ENCODE results near the gene PSMD10. TPM values are rescaled to one million over a fixed set of nuclear protein-coding genes. Genes with fewer than 3 reads are reported as not detected.

Gene PSMD10
- total RNA-seq = 10 to 100 TPM; 36.1 to 37.3 TPM

- H3K4me3 Mint-ChIP-seq = no peak within 1 kb of the TSS
- peaks cover 30% of the 10 kb centered on the region for H3K4me1 Mint-ChIP-seq
- peak; percentile 93 for DNase-seq
- no peaks in the 10 kb centered on the region for H3K9me3 Mint-ChIP-seq
- H3K36me3 Mint-ChIP-seq (ENCODE audit: low read depth) = peaks cover 5% of the 10 kb centered on the region
- H3K27me3 Mint-ChIP-seq = no peaks in the 10 kb centered on the region
- ChIA-PET CTCF (interaction anchor here (1.0 kb wide), 1 partner anchor 70 kb away, joined by 3 read pairs; no protein-coding TSS in a partner anchor), POLR2A (interaction anchor here (0.8 to 1.8 kb wide), 7 partner anchors 32 to 463 kb away, joined by 3 to 16 read pairs (median 4); partner anchors contain the start of gene PRPS1)
- no peak within 1 kb of the TSS for H3K27ac Mint-ChIP-seq
Measured at GRCh38 chrX:108091264-108091877, at the start of gene PSMD10, which contains the start of gene ATG4A. Gene PSMD10 (minus strand): TSS chrX:108091542. CDS start chrX:108091520, 22 bp downstream. Gene ATG4A (plus strand): TSS chrX:108091778. CDS start chrX:108091827, 49 bp downstream.

- Mint-ChIP-seq H3K9me3 (no peaks in the 10 kb centered on the region), H3K27ac (no peak overlapping the region), H3K4me1 (no peaks in the 10 kb centered on the region), H3K27me3 (no peaks in the 10 kb centered on the region), H3K36me3 (ENCODE audit: low read depth) (peaks cover 10% of the 10 kb centered on the region), H3K4me3 (no peak overlapping the region)
- DNase-seq = no peak
- ChIA-PET CTCF (interaction anchor here (0.8 to 1.4 kb wide), 3 partner anchors 8 to 119 kb away, joined by 3 to 4 read pairs (median 3); no protein-coding TSS in a partner anchor), POLR2A (no interaction called here)
Measured at GRCh38 chrX:108138814-108139702, 47.7 kb upstream of the PSMD10 start.

- POLR2A ChIA-PET = no interaction called here
- DNase-seq = no peak
- CTCF ChIA-PET = no interaction called here
- H3K27ac Mint-ChIP-seq = no peak overlapping the region
- H3K4me3 Mint-ChIP-seq = no peak overlapping the region
- H3K36me3 Mint-ChIP-seq (ENCODE audit: low read depth) = peaks cover 24% of the 10 kb centered on the region
- no peaks in the 10 kb centered on the region for H3K4me1 Mint-ChIP-seq
- no peaks in the 10 kb centered on the region for H3K27me3 Mint-ChIP-seq
- no peaks in the 10 kb centered on the region for H3K9me3 Mint-ChIP-seq
Measured at GRCh38 chrX:108134724-108135123, 43.4 kb upstream of the PSMD10 start.

GRCh38 chrX:108132876-108133275 lies 41.5 kb upstream of the PSMD10 start:
- ChIA-PET POLR2A (no interaction called here), CTCF (no interaction called here)
- Mint-ChIP-seq H3K27ac (no peak overlapping the region), H3K4me1 (no peaks in the 10 kb centered on the region), H3K27me3 (no peaks in the 10 kb centered on the region), H3K4me3 (no peak overlapping the region), H3K9me3 (no peaks in the 10 kb centered on the region), H3K36me3 (ENCODE audit: low read depth) (peaks cover 27% of the 10 kb centered on the region)
- no peak for DNase-seq

- no peak for DNase-seq
- Mint-ChIP-seq H3K9me3 (no peaks in the 10 kb centered on the region), H3K27me3 (no peaks in the 10 kb centered on the region), H3K36me3 (ENCODE audit: low read depth) (peaks cover 27% of the 10 kb centered on the region), H3K4me3 (no peak overlapping the region), H3K4me1 (no peaks in the 10 kb centered on the region), H3K27ac (no peak overlapping the region)
- CTCF ChIA-PET = no interaction called here
- POLR2A ChIA-PET = no interaction called here
Measured at GRCh38 chrX:108132034-108132433, 40.7 kb upstream of the PSMD10 start.

- Mint-ChIP-seq H3K9me3 (no peaks in the 10 kb centered on the region), H3K27ac (no peak overlapping the region), H3K4me3 (no peak overlapping the region), H3K4me1 (no peaks in the 10 kb centered on the region), H3K27me3 (no peaks in the 10 kb centered on the region), H3K36me3 (ENCODE audit: low read depth) (peaks cover 28% of the 10 kb centered on the region)
- DNase-seq = no peak
- ChIA-PET CTCF (interaction anchor here (1.1 kb wide), 1 partner anchor 8 kb away, joined by 4 read pairs; no protein-coding TSS in a partner anchor), POLR2A (no interaction called here)
Measured at GRCh38 chrX:108131471-108131870, 40.1 kb upstream of the PSMD10 start.

GRCh38 chrX:108130889-108131288 lies 39.5 kb upstream of the PSMD10 start:
- CTCF ChIA-PET = interaction anchor here (1.1 kb wide), 1 partner anchor 9 kb away, joined by 4 read pairs; no protein-coding TSS in a partner anchor
- H3K36me3 Mint-ChIP-seq (ENCODE audit: low read depth) = peaks cover 30% of the 10 kb centered on the region
- POLR2A ChIA-PET = no interaction called here
- H3K27ac Mint-ChIP-seq = no peak overlapping the region
- H3K4me3 Mint-ChIP-seq = no peak overlapping the region
- H3K4me1 Mint-ChIP-seq = no peaks in the 10 kb centered on the region
- no peaks in the 10 kb centered on the region for H3K9me3 Mint-ChIP-seq
- no peaks in the 10 kb centered on the region for H3K27me3 Mint-ChIP-seq
- DNase-seq = no peak

- ChIA-PET POLR2A (no interaction called here), CTCF (no interaction called here)
- no peak overlapping the region for H3K27ac Mint-ChIP-seq
- peaks cover 22% of the 10 kb centered on the region for H3K36me3 Mint-ChIP-seq (ENCODE audit: low read depth)
- H3K4me1 Mint-ChIP-seq = peaks cover 2% of the 10 kb centered on the region
- no peak overlapping the region for H3K4me3 Mint-ChIP-seq
- H3K9me3 Mint-ChIP-seq = no peaks in the 10 kb centered on the region
- no peaks in the 10 kb centered on the region for H3K27me3 Mint-ChIP-seq
- DNase-seq = no peak
Measured at GRCh38 chrX:108127152-108127551, 35.8 kb upstream of the PSMD10 start.

GRCh38 chrX:108126661-108127060 lies 35.3 kb upstream of the PSMD10 start:
- Mint-ChIP-seq H3K4me3 (no peak overlapping the region), H3K36me3 (ENCODE audit: low read depth) (peaks cover 20% of the 10 kb centered on the region), H3K27me3 (no peaks in the 10 kb centered on the region), H3K9me3 (no peaks in the 10 kb centered on the region), H3K27ac (no peak overlapping the region), H3K4me1 (peaks cover 2% of the 10 kb centered on the region)
- POLR2A ChIA-PET = no interaction called here
- DNase-seq = no peak
- CTCF ChIA-PET = no interaction called here

- H3K36me3 Mint-ChIP-seq (ENCODE audit: low read depth) = peaks cover 6% of the 10 kb centered on the region
- CTCF ChIA-PET = no interaction called here
- H3K27ac Mint-ChIP-seq = no peak overlapping the region
Measured at GRCh38 chrX:108123591-108124366, 32.4 kb upstream of the PSMD10 start.

GRCh38 chrX:108122748-108123147 lies 31.4 kb upstream of the PSMD10 start:
- H3K27ac Mint-ChIP-seq = no peak overlapping the region
- H3K36me3 Mint-ChIP-seq (ENCODE audit: low read depth) = peaks cover 6% of the 10 kb centered on the region
- no peak overlapping the region for H3K4me3 Mint-ChIP-seq
- H3K27me3 Mint-ChIP-seq = no peaks in the 10 kb centered on the region
- no peak for DNase-seq
- peaks cover 7% of the 10 kb centered on the region for H3K4me1 Mint-ChIP-seq
- H3K9me3 Mint-ChIP-seq = no peaks in the 10 kb centered on the region
- ChIA-PET CTCF (no interaction called here), POLR2A (interaction anchor here (0.9 kb wide), 1 partner anchor 31 kb away, joined by 3 read pairs; the partner anchor contains the start of genes ATG4A and PSMD10)

More at GRCh38 chrX:108123591-108124366, 32.4 kb upstream of the PSMD10 start:
- no peak for DNase-seq
- Mint-ChIP-seq H3K9me3 (no peaks in the 10 kb centered on the region), H3K27me3 (no peaks in the 10 kb centered on the region), H3K4me3 (no peak overlapping the region), H3K4me1 (peaks cover 7% of the 10 kb centered on the region)
- POLR2A ChIA-PET = interaction anchor here (0.9 kb wide), 1 partner anchor 33 kb away, joined by 3 read pairs; the partner anchor contains the start of genes ATG4A and PSMD10

- Mint-ChIP-seq H3K4me3 (no peak overlapping the region), H3K4me1 (peaks cover 7% of the 10 kb centered on the region), H3K27me3 (no peaks in the 10 kb centered on the region), H3K36me3 (ENCODE audit: low read depth) (peaks cover 2% of the 10 kb centered on the region), H3K9me3 (no peaks in the 10 kb centered on the region), H3K27ac (no peak overlapping the region)
- no peak for DNase-seq
- CTCF ChIA-PET = no interaction called here
- POLR2A ChIA-PET = no interaction called here
Measured at GRCh38 chrX:108121291-108121690, 29.9 kb upstream of the PSMD10 start.

GRCh38 chrX:108117988-108118387 lies 26.6 kb upstream of the PSMD10 start:
- POLR2A ChIA-PET = no interaction called here

More at GRCh38 chrX:108117988-108118387, 26.6 kb upstream of the PSMD10 start:
- DNase-seq = no peak
- Mint-ChIP-seq H3K4me1 (peaks cover 5% of the 10 kb centered on the region), H3K27ac (no peak overlapping the region), H3K27me3 (no peaks in the 10 kb centered on the region), H3K4me3 (no peak overlapping the region), H3K36me3 (ENCODE audit: low read depth) (no peaks in the 10 kb centered on the region), H3K9me3 (no peaks in the 10 kb centered on the region)
- CTCF ChIA-PET = no interaction called here
